HEK293T (cell line): ENCODE data around the gene LEFTY1.

ENCODE experiments used
- ARNT ChIP-seq: fragments of 450-650 bp; IDR thresholded peaks from 2 replicates; pipeline ENCODE4 v1.6.1; 2017; ENCODE audit warnings: mild to moderate bottlenecking
- BHLHE40 ChIP-seq: fragments of 450-650 bp; IDR thresholded peaks from 2 replicates; pipeline ENCODE4 v1.6.1; 2016; ENCODE audit warnings: mild to moderate bottlenecking, moderate library complexity, borderline replicate concordance
- ELF4 ChIP-seq: fragments of 450-650 bp; IDR thresholded peaks from 2 replicates; pipeline ENCODE4 v1.6.1; 2017; ENCODE audit warnings: antibody characterized with exemption
- FOXK2 ChIP-seq: fragments of 450-650 bp; IDR thresholded peaks from 2 replicates; pipeline ENCODE4 v1.6.1; 2016; ENCODE audit warnings: mild to moderate bottlenecking
- FOXM1 ChIP-seq: fragments of 450-650 bp; IDR thresholded peaks from 2 replicates; pipeline ENCODE4 v1.6.1; 2017; ENCODE audit warnings: mild to moderate bottlenecking, borderline replicate concordance
- HDGF ChIP-seq: fragments of 450-650 bp; IDR thresholded peaks from 2 replicates; pipeline ENCODE4 v1.6.1; 2017; ENCODE audit warnings: antibody characterized with exemption, borderline replicate concordance
- LEF1 ChIP-seq: fragments of 450-650 bp; IDR thresholded peaks from 2 replicates; pipeline ENCODE4 v1.6.1; 2017; ENCODE audit warnings: mild to moderate bottlenecking, borderline replicate concordance
- NFRKB ChIP-seq: fragments of 450-650 bp; IDR thresholded peaks from 2 replicates; pipeline ENCODE4 v1.6.1; 2016; ENCODE audit warnings: mild to moderate bottlenecking, moderate library complexity
- SP1 ChIP-seq: fragments of 450-650 bp; IDR thresholded peaks from 2 replicates; pipeline ENCODE4 v1.6.1; 2017
- SUZ12 ChIP-seq: fragments of 450-650 bp; IDR thresholded peaks from 2 replicates; pipeline ENCODE4 v1.6.1; 2016; ENCODE audit warnings: mild to moderate bottlenecking
- ZNF384 ChIP-seq: fragments of 450-650 bp; IDR thresholded peaks from 2 replicates; pipeline ENCODE4 v1.6.1; 2016

DNA sequence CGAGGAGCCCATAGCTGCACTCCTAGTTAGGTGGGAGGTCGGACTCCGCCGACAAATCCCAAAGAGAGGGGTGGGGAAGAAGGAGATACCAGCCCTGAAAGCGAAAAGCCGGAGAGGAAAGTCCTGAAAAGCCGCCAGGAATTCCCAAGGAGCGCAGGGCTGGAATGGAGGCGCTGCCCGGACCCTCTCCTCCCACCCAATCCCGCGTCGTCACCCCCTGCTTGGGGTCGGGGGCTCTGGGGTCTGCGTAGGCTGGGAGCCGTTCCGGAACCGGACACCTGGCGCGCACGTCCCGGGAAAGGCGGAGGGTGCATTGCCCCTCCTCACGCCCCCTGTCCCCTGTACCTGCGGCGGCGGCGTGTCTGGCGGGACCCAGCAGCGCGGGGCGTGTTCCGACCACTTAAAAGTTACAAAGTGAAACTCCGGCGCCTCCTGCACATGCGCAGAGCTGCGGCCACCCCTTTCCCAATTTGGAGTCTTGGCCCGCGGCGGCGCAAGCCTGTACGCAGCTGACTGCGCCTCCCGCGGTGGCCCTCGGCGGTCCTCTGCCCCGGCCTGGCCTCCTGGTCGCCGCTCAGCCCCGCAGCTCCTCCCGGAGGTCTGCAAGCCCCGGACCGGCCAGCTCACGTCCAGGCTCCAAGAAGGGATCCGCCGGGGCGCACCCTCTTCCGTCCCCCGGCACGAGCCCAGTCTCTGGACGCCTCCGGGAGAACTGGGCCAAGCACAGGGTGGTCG, 6.8 kb downstream of the LEFTY1 start, which contains the start of gene TMEM63A:
- TF ChIP-seq NFRKB: no peak
- TF ChIP-seq SP1: no peak
- no peak for TF ChIP-seq FOXK2
- no peak for TF ChIP-seq FOXM1
- TF ChIP-seq ELF4: no peak
- no peak; the same call in 1 of the 2 replicates for TF ChIP-seq LEF1
- no peak for TF ChIP-seq HDGF
- no peak for TF ChIP-seq BHLHE40
- TF ChIP-seq SUZ12: no peak
- TF ChIP-seq ARNT: no peak
- TF ChIP-seq ZNF384: no peak
